Hepatic stellate cell (primary cell): Measurements from ENCODE around the gene EIF2D.
"Not testable (repeated sequence)": the region's sequence is repeated elsewhere in the genome, so short reads cannot be mapped to it uniquely, and the experiment has no call there.

Experiments
- DNase-seq: peaks from one replicate; pipeline ENCODE4 v3.0.0; 2011; ENCODE audit warnings: low spot score

The EIF2D gene

GRCh38 chr1:206587904-206588303 is 24.4 kb downstream of the EIF2D start:
- no peak for DNase-seq

GRCh38 chr1:206586501-206587445 is 25.5 kb downstream of the EIF2D start:
- no peak for DNase-seq

DNA sequence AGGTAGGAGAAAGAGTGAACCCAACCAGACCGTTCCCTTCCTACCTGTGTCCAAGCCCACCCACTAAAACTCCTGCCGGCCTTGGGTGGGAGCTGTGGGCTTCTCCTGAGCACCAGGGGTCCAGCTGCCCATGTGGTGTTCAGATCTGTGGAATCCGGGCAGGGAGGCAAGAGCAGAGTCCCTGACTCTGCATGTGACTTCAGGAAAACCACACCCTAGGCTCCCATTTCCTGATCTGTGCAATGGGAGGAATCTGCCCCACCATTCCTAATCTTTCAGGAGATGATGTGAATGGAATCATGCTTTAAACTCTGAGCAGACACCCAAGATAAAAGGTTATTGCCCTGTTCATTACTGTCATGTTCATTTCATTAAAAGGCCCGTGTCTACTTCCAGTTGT is 27.6 kb downstream of the EIF2D start:
- DNase-seq = no peak

DNA sequence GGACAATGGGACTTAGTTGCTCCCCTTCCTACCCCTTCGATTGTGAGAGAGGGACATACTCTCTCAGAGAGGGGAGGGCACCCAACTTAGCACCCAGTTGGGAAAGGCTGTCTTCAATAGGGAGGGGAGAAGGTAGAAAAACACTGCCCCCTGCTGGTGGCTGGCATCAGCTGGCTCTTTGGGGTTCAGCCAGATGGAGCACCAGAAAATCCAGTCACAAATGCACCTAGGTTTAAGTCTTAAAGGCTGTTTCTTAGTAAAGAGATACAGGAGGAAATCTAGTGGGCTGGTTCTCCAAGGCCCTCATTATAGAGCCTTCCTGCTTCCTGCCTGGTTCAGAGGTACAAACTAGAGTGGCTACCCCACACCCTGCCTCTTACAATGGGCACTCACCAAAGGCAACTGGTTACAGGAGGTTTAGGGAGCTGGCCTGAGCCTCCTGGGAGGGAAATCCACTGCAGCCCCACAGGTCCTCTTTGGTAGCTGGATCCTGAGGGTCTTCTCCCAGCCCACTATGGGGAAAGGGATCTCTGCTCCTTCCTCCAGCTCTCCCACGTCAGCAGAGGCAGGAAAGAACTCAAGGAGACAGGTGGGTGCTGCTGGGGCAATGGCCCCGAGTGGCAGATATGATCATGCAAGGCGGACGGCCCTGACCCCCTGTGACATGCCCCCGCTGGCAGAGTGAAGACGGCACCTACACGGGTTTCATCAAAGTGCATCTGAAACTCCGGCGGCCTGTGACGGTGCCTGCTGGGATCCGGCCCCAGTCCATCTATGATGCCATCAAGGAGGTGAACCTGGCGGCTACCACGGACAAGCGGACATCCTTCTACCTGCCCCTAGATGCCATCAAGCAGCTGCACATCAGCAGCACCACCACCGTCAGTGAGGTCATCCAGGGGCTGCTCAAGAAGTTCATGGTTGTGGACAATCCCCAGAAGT is 28.3 kb downstream of the EIF2D start:
- peak; percentile 80 for DNase-seq

DNA sequence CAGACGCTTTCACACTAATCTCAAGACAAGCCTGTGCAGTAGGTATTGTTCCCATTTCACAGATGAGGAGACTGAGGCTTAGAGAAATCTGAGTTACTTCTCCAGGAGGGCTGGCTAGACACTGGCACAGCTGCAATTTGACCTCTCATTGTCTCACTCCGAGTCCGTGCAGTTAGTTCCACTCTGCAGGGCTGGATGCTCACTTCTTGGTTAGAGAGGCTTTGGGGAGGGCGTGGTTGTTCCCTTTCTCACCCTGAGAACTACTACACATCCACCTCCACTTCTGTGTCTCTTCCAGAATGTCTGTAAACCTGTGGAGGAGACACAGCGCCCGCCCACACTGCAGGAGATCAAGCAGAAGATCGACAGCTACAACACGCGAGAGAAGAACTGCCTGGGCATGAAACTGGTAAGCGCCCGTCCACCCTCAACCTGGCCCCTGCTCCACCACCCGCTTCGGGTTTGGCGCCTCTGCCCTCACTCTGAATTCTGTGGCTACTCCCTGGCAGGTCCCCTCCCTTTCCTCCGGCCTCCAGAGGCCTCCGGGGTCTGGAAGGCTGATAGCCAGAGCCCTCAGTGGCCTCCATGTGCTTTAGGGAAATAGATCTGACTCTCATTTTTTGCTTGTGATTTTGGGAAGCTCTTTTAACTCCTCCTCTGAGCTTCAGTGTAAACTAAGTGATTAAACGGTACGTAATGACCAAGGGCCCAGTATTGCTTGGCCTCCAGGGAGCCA is 29.1 kb downstream of the EIF2D start:
- no peak for DNase-seq

- no peak for DNase-seq
These were observed 29.7 kb downstream of the EIF2D start for GRCh38 chr1:206582537-206582936.

DNA sequence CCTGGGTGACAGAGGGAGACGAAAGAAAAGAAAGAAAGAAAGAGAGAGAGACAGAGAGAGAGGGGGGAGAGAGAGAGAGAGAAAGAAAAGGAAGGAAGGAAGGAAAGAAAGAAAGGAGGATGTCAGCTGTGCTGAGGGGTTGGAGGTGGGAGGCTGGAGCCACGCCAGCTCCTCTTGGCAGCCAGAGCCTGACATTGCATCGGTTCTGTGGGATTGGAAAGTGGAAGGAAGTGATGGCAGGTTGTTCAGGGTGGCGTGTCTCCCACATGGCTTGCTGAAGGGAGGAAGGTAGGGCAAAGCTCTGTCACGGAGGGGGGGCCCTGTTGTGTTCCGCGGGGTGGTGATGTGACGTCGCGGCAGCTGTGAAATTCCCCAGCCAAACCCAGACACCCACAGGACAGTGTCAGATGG is 30.7 kb downstream of the EIF2D start:
- DNase-seq = no peak

DNA sequence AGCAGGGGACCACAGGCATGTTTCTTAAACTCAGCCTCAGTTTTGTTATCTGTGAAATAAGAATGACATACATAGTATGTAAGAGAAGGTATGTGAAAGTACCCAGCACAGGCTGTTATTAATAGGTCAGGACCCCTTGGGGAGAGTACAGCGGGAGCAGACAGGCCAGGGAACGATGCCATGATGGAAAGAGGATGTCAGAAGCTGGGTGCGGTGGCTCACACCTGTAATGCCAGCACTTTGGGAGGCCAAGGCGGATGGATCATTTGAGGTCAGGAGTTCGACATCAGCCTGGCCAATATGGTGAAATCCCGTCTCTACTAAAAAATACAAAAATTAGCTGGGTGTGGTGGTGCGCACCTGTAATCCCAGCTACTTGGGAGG is 31.2 kb downstream of the EIF2D start:
- DNase-seq = not testable (repeated sequence)

DNA sequence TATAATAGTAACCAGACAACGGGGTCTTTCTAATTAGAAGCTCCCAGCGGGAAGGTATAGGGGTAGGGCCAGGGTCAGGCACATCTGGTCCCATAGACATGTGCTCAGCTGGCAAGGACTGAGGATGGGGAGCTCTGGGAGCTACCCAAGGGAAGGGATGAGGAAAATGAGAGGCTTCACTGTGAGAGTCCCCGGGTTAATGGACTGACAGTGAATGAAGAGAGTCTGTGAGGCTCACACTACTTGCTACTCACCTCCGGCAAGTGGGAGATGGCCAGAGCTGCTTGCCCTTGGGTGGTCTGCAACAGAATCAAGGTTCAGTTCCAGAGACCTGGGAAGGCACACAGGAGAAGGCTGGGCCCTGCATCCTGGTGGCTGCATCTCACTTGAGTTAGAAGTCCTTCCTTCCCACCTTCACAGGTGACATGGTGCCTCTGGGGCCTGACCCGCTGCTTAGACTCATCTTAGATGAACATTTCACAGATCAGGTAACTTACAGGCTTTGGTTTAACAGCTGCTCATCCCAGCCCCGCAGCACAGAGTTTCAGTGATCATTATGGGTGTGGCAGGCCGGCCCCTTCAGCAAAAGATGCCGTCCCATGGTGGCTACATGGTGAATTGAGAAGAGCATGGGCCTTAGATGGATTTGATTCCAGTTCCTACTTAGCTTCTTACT is 31.7 kb downstream of the EIF2D start:
- DNase-seq = no peak

DNA sequence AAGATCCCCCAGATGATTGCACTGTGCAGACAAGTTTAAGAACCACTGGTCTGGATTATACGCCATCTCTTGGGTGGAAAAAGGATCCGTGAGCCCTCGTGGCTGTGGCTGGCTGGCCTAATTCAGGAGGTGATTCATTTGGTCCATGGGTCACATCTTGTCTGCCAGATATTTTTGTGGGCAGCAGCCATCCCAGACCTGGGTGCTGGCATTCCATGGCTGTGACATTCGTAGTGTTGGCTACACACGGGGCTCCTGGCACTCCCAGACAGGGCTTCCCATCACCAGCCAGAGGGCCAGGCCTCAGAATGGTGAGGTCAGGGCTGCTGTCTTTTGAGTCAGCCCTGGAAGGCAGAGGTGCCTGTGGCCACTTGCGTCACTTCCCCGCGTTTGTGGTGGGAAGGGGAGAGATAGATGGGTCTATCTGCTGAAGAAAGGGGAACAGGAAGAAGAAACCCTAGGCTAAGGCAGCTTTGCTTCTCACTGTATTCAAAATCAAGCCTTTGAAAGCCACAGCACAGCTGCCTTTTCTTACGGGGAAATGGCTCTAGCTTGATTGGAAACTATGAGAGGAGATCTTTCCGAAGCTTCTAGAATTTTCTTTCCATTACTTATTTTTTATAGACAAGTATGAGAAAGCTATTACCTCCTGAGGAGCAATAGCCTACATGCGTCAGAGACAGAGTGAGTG is 32.4 kb downstream of the EIF2D start:
- DNase-seq = no peak

DNA sequence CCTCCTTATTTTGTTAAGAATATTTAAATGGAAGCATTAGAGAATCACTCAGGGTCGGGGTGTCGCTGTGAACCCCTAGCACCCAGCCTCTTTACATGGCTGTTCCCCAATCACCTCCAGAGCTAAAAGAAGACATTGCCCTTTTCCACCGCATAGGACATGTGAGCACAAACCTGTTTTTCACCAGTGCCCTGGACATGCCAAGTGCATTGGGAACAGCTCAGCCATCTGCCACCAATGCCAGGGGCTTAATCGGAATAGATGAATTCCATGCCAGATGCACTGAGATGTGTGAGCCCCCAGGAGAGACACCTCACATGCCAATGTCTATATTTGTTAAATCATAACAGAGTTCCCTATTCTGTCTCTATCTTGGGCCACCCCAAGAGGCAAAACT is 33.3 kb downstream of the EIF2D start:
- no peak for DNase-seq

DNA sequence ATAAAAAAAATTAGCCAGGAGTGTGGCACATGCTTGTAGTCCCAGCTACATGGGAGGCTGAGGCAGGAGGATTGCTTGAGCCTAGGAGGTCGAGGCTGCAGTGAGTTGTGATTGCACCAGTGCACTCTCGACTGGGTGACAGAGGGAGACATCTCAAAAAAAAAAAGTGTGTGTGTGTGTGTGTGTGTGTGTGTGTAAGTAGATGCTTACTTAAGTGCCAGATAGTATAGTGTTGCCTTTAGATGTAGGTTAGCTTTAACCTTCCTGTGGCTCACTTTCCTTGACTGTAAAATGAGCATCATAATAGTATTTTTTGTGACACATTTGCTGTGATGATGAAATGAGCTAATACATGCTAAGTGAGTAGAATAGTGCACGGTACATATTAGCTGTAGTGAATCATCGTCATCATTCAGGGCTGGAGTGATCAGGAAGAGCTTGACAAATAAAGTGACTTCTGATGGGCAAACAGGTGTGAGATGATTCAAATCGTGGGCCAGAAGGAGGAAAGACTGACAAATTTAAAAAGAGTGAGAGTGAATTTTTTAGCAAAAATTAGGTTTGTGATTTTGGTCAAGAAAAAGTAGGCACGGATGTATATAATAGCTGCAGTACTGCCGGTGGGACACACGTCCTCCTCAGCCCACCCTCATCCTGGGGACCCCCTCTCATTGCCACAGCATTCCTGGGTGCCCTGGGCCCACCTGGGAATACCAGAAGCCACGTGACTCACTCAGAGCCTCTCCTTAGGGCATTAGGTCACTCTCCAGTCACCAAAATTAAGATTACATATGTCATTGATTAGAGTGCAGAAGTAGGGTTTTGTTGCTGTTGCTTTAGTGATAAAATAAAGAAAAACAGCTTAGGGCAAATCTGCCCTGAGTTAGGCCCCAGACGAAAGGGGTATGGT is 33.9 kb downstream of the EIF2D start:
- no peak for DNase-seq

- no peak for DNase-seq
These were observed 34.6 kb downstream of the EIF2D start for GRCh38 chr1:206577626-206578025.

DNA sequence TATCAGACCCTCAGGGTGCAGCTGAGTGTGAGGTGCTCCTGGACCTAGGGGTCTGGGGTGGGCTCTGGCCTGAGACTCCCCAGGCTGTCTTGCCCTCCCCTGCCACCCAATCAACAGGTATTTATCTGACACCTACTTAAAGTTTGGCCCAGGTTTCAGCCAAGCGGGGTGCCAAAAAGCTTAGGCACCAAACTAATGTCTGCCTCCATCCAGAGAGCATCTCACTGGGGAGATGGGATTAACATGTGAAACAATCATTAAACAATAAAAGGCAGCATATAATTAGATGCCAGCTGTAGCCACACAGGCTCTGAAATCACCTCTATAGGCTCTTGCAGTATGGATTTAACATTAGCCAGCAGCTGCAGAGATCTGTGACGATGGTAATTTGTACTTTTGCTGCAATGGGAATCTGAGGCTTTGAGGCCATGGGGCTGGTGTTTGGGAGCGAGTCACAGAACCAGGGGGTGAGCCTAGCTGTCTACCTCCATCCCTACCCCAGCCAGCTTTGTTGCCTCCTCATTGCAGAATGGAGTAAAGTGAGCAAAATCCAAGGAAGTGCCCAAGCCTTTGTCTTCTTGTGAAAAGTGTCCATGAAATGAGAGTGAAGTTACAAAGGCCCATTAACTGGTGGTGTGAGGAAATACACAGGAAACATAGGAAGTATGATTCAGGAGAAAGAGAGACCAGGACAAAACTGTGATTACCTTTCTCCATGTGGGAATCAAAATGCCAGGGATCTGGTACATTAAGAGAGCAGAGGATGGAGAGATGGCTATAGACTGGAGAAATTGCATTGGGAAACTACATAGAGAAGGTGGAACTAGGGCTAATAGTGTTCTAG is 36.1 kb downstream of the EIF2D start:
- DNase-seq = no peak

- DNase-seq = peak; percentile 65
These were observed 36.9 kb downstream of the EIF2D start for GRCh38 chr1:206575165-206575893.

GRCh38 chr1:206573762-206574161 is 38.5 kb downstream of the EIF2D start:
- DNase-seq = no peak

DNA sequence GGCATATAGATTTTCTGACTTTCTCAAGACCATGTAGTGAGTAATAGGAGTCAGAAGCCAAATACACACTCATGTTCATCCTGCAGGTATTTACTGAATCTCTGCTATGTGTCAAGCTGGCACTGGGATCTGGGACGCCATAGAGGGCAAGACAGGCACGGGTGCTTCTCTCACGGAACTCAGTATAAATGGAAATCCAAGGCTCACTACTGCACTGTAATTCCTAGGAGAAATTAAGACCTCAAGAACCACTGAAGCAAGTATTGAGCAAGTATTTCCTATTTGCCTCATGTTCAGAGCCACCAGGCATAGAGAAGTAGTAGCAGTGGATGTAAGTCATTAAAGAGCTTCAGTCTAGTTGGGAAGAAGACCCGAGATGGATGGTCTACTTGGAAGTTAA is 38.9 kb downstream of the EIF2D start:
- DNase-seq = no peak

- DNase-seq = no peak
These were observed 39.4 kb downstream of the EIF2D start for GRCh38 chr1:206572835-206573234.
